Measurements from ENCODE around the gene SLC23A3. TPM values are rescaled to one million over a fixed set of nuclear protein-coding genes. Genes with fewer than 3 reads are reported as not detected.

The SLC23A3 gene
- total RNA-seq, 1 experiment from 2014 or later = 7.1 TPM

GRCh38 chr2:219161097-219161496 lies 8.7 kb downstream of the SLC23A3 start:
- peaks cover 9% of the 10 kb centered on the region; the same call in 1 of the 2 replicates for H3F3A ChIP-seq (ENCODE audit: insufficient read depth, low read depth)
- H4K20me1 ChIP-seq (ENCODE audit: insufficient read depth) = no peaks in the 10 kb centered on the region
- CTCF ChIA-PET = interaction anchor here (0.6 kb wide), 1 partner anchor 369 kb away, joined by 7 read pairs; no protein-coding TSS in a partner anchor
- H3K79me2 ChIP-seq (ENCODE audit: low read depth) = no peaks in the 10 kb centered on the region
- H3K27ac ChIP-seq = no peak overlapping the region
- no TSS peak for BruUV-seq (replicated peaks)
- H3K36me3 ChIP-seq (ENCODE audit: low read depth) = no peaks in the 10 kb centered on the region
- H3K4me3 ChIP-seq = peak overlapping the region; percentile 72
- POLR2A ChIA-PET (ENCODE audit: unreplicated experiment) = no interaction called here
- 0 out of 2 replicates have a peak, but pooled peaks cover 8% of the 10 kb centered on the region for H3K4me1 ChIP-seq (replicated peaks; ENCODE audit: insufficient read depth)
- H3K9me3 ChIP-seq (ENCODE audit: insufficient read depth, low read depth) = no peaks in the 10 kb centered on the region
- no peak for TF ChIP-seq CTCF (conservative IDR thresholded peaks at IDR 0.05)
- TF ChIP-seq EZH2 (IDR thresholded peaks at IDR 0.05; ENCODE audit: low read depth) = no peak
- H3K9me2 ChIP-seq (ENCODE audit: insufficient read depth) = no peaks in the 10 kb centered on the region
- peak overlapping the region; percentile 83 for H3K4me2 ChIP-seq
- intact Hi-C loops (cut with micrococcal nuclease; ENCODE audit: unreplicated experiment) = loop anchor here (2.0 to 5.0 kb wide), 3 partner anchors 58 to 526 kb away; partner anchors contain the start of gene ABCB6
- no peak for DNase-seq
- H2AFZ ChIP-seq = peak overlapping the region; percentile 87
- H3K27me3 ChIP-seq (ENCODE audit: insufficient read depth, low read depth) = no peaks in the 10 kb centered on the region

GRCh38 chr2:219160186-219161017 lies 9.4 kb downstream of the SLC23A3 start, which contains the start of gene NHEJ1:
Gene NHEJ1 (minus strand): TSS chr2:219160815. CDS start chr2:219158362, 2,453 bp downstream.
- TSS peak; percentile 73 for BruUV-seq (replicated peaks)
- peak; percentile 79 to 95 for DNase-seq
- intact Hi-C loops (cut with micrococcal nuclease; ENCODE audit: unreplicated experiment) = loop anchor here (1.0 to 5.0 kb wide), 9 partner anchors 17 to 527 kb away; partner anchors contain the start of genes ABCB6, DNPEP and ZFAND2B
- Histone ChIP-seq H3K9me2 (ENCODE audit: insufficient read depth) (no peaks in the 10 kb centered on the region), H3K36me3 (ENCODE audit: low read depth) (no peaks in the 10 kb centered on the region), H3K4me1 (replicated peaks; ENCODE audit: insufficient read depth) (0 out of 2 replicates have a peak, but pooled peaks cover 8% of the 10 kb centered on the region), H4K20me1 (ENCODE audit: insufficient read depth) (no peaks in the 10 kb centered on the region), H3K4me2 (peak within 1 kb of the TSS; percentile 83), H2AFZ (peak within 1 kb of the TSS; percentile 87), H3K27ac (peak within 1 kb of the TSS; percentile 57), H3K4me3 (peak within 1 kb of the TSS; percentile 72), H3K9me3 (ENCODE audit: insufficient read depth, low read depth) (no peaks in the 10 kb centered on the region), H3F3A (ENCODE audit: insufficient read depth, low read depth) (peaks cover 9% of the 10 kb centered on the region; the same call in 1 of the 2 replicates), H3K27me3 (ENCODE audit: insufficient read depth, low read depth) (no peaks in the 10 kb centered on the region), H3K79me2 (ENCODE audit: low read depth) (no peaks in the 10 kb centered on the region)
- TF ChIP-seq CTCF (conservative IDR thresholded peaks at IDR 0.05) (peak; percentile 96), EZH2 (IDR thresholded peaks at IDR 0.05; ENCODE audit: low read depth) (no peak)
- ChIA-PET CTCF (interaction anchor here (0.6 to 0.7 kb wide), 3 partner anchors 11 to 961 kb away, joined by 3 to 7 read pairs (median 6); no protein-coding TSS in a partner anchor), POLR2A (ENCODE audit: unreplicated experiment) (interaction anchor here (0.7 kb wide), 1 partner anchor 1307 kb away, joined by 7 read pairs; no protein-coding TSS in a partner anchor)

- Histone ChIP-seq H2AFZ (peak overlapping the region; percentile 87), H3K9me3 (ENCODE audit: insufficient read depth, low read depth) (no peaks in the 10 kb centered on the region), H3K27ac (no peak overlapping the region), H3K4me2 (peak overlapping the region; percentile 83), H3K9me2 (ENCODE audit: insufficient read depth) (no peaks in the 10 kb centered on the region), H3K36me3 (ENCODE audit: low read depth) (no peaks in the 10 kb centered on the region), H3F3A (ENCODE audit: insufficient read depth, low read depth) (peaks cover 9% of the 10 kb centered on the region; the same call in 1 of the 2 replicates), H3K4me1 (replicated peaks; ENCODE audit: insufficient read depth) (0 out of 2 replicates have a peak, but pooled peaks cover 8% of the 10 kb centered on the region), H4K20me1 (ENCODE audit: insufficient read depth) (no peaks in the 10 kb centered on the region), H3K27me3 (ENCODE audit: insufficient read depth, low read depth) (no peaks in the 10 kb centered on the region), H3K4me3 (peak overlapping the region; percentile 72), H3K79me2 (ENCODE audit: low read depth) (no peaks in the 10 kb centered on the region)
- ChIA-PET CTCF (interaction anchor here (0.5 to 0.7 kb wide), 3 partner anchors 12 to 211 kb away, joined by 3 read pairs; no protein-coding TSS in a partner anchor), POLR2A (ENCODE audit: unreplicated experiment) (interaction anchor here (0.7 kb wide), 1 partner anchor 1306 kb away, joined by 7 read pairs; no protein-coding TSS in a partner anchor)
- no TSS peak for BruUV-seq (replicated peaks)
- DNase-seq = no peak
- no peak for TF ChIP-seq CTCF (conservative IDR thresholded peaks at IDR 0.05)
- no peak for TF ChIP-seq EZH2 (IDR thresholded peaks at IDR 0.05; ENCODE audit: low read depth)
- intact Hi-C loops (cut with micrococcal nuclease; ENCODE audit: unreplicated experiment) = loop anchor here (1.0 to 5.0 kb wide), 10 partner anchors 18 to 528 kb away; partner anchors contain the start of genes ABCB6, DNPEP and ZFAND2B
Measured at GRCh38 chr2:219159771-219160185, 10.1 kb downstream of the SLC23A3 start.

Data from PC-9 (cell line).